Activated naive CD4-positive, alpha-beta T cell treated with Interleukin-2 at 50 U/mL for 16 hours (primary cell): ENCODE measurements around the gene LRTM2.
A peak's percentile ranks its signal among the peaks of the same experiment; 100 is the strongest.

ENCODE experiments used
- DNase-seq: peaks from one replicate; pipeline ENCODE4 v3.0.0-alpha.2; 2020

Gene LRTM2

GRCh38 chr12:1798641-1799020 lies 21.7 kb upstream of the LRTM2 start:
- no peak for DNase-seq

GRCh38 chr12:1799051-1799881 lies 21.1 kb upstream of the LRTM2 start:
- no peak for DNase-seq

- no peak for DNase-seq
These were observed 20.4 kb upstream of the LRTM2 start for GRCh38 chr12:1799882-1800400.

GRCh38 chr12:1800401-1801302 lies 19.7 kb upstream of the LRTM2 start:
- DNase-seq: no peak

GRCh38 chr12:1801303-1801975 lies 18.9 kb upstream of the LRTM2 start:
- DNase-seq: no peak

GRCh38 chr12:1803736-1804135 lies 16.6 kb upstream of the LRTM2 start:
- DNase-seq: no peak

GRCh38 chr12:1804545-1805332 lies 15.6 kb upstream of the LRTM2 start:
- DNase-seq: peak; percentile 89

- DNase-seq: no peak
These were observed 14.8 kb upstream of the LRTM2 start for GRCh38 chr12:1805441-1806081.

- DNase-seq: no peak
These were observed 13.9 kb upstream of the LRTM2 start for GRCh38 chr12:1806301-1807086.

- DNase-seq: no peak
These were observed 13.1 kb upstream of the LRTM2 start for GRCh38 chr12:1807087-1807860.

- no peak for DNase-seq
These were observed 12.1 kb upstream of the LRTM2 start for GRCh38 chr12:1808036-1808797.

GRCh38 chr12:1808798-1809480 lies 11.4 kb upstream of the LRTM2 start:
- DNase-seq: peak; percentile 19

- DNase-seq: no peak
These were observed 10.7 kb upstream of the LRTM2 start for GRCh38 chr12:1809591-1810190.

GRCh38 chr12:1810201-1810930 lies 10.0 kb upstream of the LRTM2 start:
- no peak for DNase-seq

GRCh38 chr12:1810931-1811280 lies 9.5 kb upstream of the LRTM2 start:
- no peak for DNase-seq

- peak; percentile 67 for DNase-seq
These were observed 9.0 kb upstream of the LRTM2 start for GRCh38 chr12:1811281-1811947.

GRCh38 chr12:1811948-1812291 lies 8.4 kb upstream of the LRTM2 start:
- DNase-seq: no peak
